Measurements from ENCODE around the gene SEPTIN12.
"Not testable (repeated sequence)": the region's sequence is repeated elsewhere in the genome, so short reads cannot be mapped to it uniquely, and the experiment has no call there.

Gene SEPTIN12

GRCh38 chr16:4795828-4796572 lies 7.9 kb upstream of the SEPTIN12 start:
- Mint-ChIP-seq H3K36me3 (no peaks in the 10 kb centered on the region), H3K4me3 (no peak overlapping the region), H3K27me3 (no peaks in the 10 kb centered on the region), H3K4me1 (no peaks in the 10 kb centered on the region), H3K27ac (no peak overlapping the region), H3K9me3 (no peaks in the 10 kb centered on the region)

- H3K27ac Mint-ChIP-seq, result no peak within 1 kb of the TSS
- no peaks in the 10 kb centered on the region for H3K9me3 Mint-ChIP-seq
- H3K4me1 Mint-ChIP-seq, result no peaks in the 10 kb centered on the region
- H3K27me3 Mint-ChIP-seq, result no peaks in the 10 kb centered on the region
- H3K4me3 Mint-ChIP-seq, result no peak within 1 kb of the TSS
- H3K36me3 Mint-ChIP-seq, result no peaks in the 10 kb centered on the region
Observed at GRCh38 chr16:4795181-4795827, 7.2 kb upstream of the SEPTIN12 start, which contains the start of gene SMIM22. TSS of gene SMIM22 (plus strand) at chr16:4795369. CDS start at chr16:4795735, 366 bp downstream.

- Mint-ChIP-seq H3K4me3 (no peak overlapping the region), H3K36me3 (no peaks in the 10 kb centered on the region), H3K27me3 (no peaks in the 10 kb centered on the region), H3K9me3 (no peaks in the 10 kb centered on the region), H3K4me1 (no peaks in the 10 kb centered on the region), H3K27ac (no peak overlapping the region)
Observed at GRCh38 chr16:4792951-4793513, 4.9 kb upstream of the SEPTIN12 start.

GRCh38 chr16:4790871-4791270 lies 2.7 kb upstream of the SEPTIN12 start:
- H3K9me3 Mint-ChIP-seq, result no peaks in the 10 kb centered on the region
- no peak overlapping the region for H3K27ac Mint-ChIP-seq
- no peaks in the 10 kb centered on the region for H3K36me3 Mint-ChIP-seq
- H3K4me1 Mint-ChIP-seq, result no peaks in the 10 kb centered on the region
- no peak overlapping the region for H3K4me3 Mint-ChIP-seq
- no peaks in the 10 kb centered on the region for H3K27me3 Mint-ChIP-seq

- H3K4me1 Mint-ChIP-seq, result no peaks in the 10 kb centered on the region
- H3K9me3 Mint-ChIP-seq, result no peaks in the 10 kb centered on the region
- H3K27me3 Mint-ChIP-seq, result no peaks in the 10 kb centered on the region
Observed at GRCh38 chr16:4790261-4790660, 2.1 kb upstream of the SEPTIN12 start.

GRCh38 chr16:4788910-4789309 lies 765 bp upstream of the SEPTIN12 start:
- H3K27me3 Mint-ChIP-seq, result no peaks in the 10 kb centered on the region
- H3K27ac Mint-ChIP-seq, result no peak overlapping the region
- H3K4me1 Mint-ChIP-seq, result no peaks in the 10 kb centered on the region
- no peaks in the 10 kb centered on the region for H3K9me3 Mint-ChIP-seq
- no peak overlapping the region for H3K4me3 Mint-ChIP-seq
- H3K36me3 Mint-ChIP-seq, result no peaks in the 10 kb centered on the region

More at GRCh38 chr16:4790261-4790660, 2.1 kb upstream of the SEPTIN12 start:
- no peaks in the 10 kb centered on the region for H3K36me3 Mint-ChIP-seq
- no peak overlapping the region for H3K27ac Mint-ChIP-seq
- no peak overlapping the region for H3K4me3 Mint-ChIP-seq

- no peak overlapping the region for H3K27ac Mint-ChIP-seq
- H3K27me3 Mint-ChIP-seq, result no peaks in the 10 kb centered on the region
- no peaks in the 10 kb centered on the region for H3K4me1 Mint-ChIP-seq
- H3K36me3 Mint-ChIP-seq, result no peaks in the 10 kb centered on the region
- H3K9me3 Mint-ChIP-seq, result no peaks in the 10 kb centered on the region
- no peak overlapping the region for H3K4me3 Mint-ChIP-seq
Observed at GRCh38 chr16:4788489-4788889, 344 bp upstream of the SEPTIN12 start.

GRCh38 chr16:4787068-4787467 lies 1.1 kb downstream of the SEPTIN12 start:
- Mint-ChIP-seq H3K27ac (no peak overlapping the region), H3K36me3 (no peaks in the 10 kb centered on the region), H3K9me3 (no peaks in the 10 kb centered on the region), H3K4me1 (no peaks in the 10 kb centered on the region), H3K27me3 (no peaks in the 10 kb centered on the region), H3K4me3 (no peak overlapping the region)

- H3K4me1 Mint-ChIP-seq, result no peaks in the 10 kb centered on the region
- H3K27me3 Mint-ChIP-seq, result no peaks in the 10 kb centered on the region
- no peaks in the 10 kb centered on the region for H3K9me3 Mint-ChIP-seq
- H3K36me3 Mint-ChIP-seq, result no peaks in the 10 kb centered on the region
- H3K27ac Mint-ChIP-seq, result no peak overlapping the region
- H3K4me3 Mint-ChIP-seq, result no peak overlapping the region
Observed at GRCh38 chr16:4785758-4786433, 2.2 kb downstream of the SEPTIN12 start.

- not testable (repeated sequence) for H3K36me3 Mint-ChIP-seq, H3K27ac Mint-ChIP-seq, H3K4me3 Mint-ChIP-seq, H3K4me1 Mint-ChIP-seq, H3K9me3 Mint-ChIP-seq, H3K27me3 Mint-ChIP-seq
Observed at GRCh38 chr16:4784444-4784987, 3.6 kb downstream of the SEPTIN12 start.

GRCh38 chr16:4783951-4784336 lies 4.2 kb downstream of the SEPTIN12 start:
- H3K9me3 Mint-ChIP-seq, result no peaks in the 10 kb centered on the region
- H3K27me3 Mint-ChIP-seq, result no peaks in the 10 kb centered on the region
- no peak overlapping the region for H3K27ac Mint-ChIP-seq
- H3K36me3 Mint-ChIP-seq, result no peaks in the 10 kb centered on the region
- no peak overlapping the region for H3K4me3 Mint-ChIP-seq
- H3K4me1 Mint-ChIP-seq, result no peaks in the 10 kb centered on the region

- Mint-ChIP-seq H3K27ac (no peak overlapping the region), H3K27me3 (no peaks in the 10 kb centered on the region), H3K4me3 (no peak overlapping the region), H3K36me3 (no peaks in the 10 kb centered on the region), H3K9me3 (no peaks in the 10 kb centered on the region), H3K4me1 (no peaks in the 10 kb centered on the region)
Observed at GRCh38 chr16:4783251-4783950, 4.7 kb downstream of the SEPTIN12 start.

GRCh38 chr16:4780235-4780634 lies 7.9 kb downstream of the SEPTIN12 start:
- Mint-ChIP-seq H3K4me1 (no peaks in the 10 kb centered on the region), H3K36me3 (no peaks in the 10 kb centered on the region), H3K27ac (no peak overlapping the region), H3K27me3 (no peaks in the 10 kb centered on the region), H3K9me3 (no peaks in the 10 kb centered on the region), H3K4me3 (no peak overlapping the region)

GRCh38 chr16:4778050-4778392 lies 10.1 kb downstream of the SEPTIN12 start:
- no peak overlapping the region for H3K27ac Mint-ChIP-seq
- H3K4me3 Mint-ChIP-seq, result no peak overlapping the region
- H3K36me3 Mint-ChIP-seq, result no peaks in the 10 kb centered on the region
- H3K4me1 Mint-ChIP-seq, result no peaks in the 10 kb centered on the region
- no peaks in the 10 kb centered on the region for H3K27me3 Mint-ChIP-seq
- H3K9me3 Mint-ChIP-seq, result no peaks in the 10 kb centered on the region

GRCh38 chr16:4777339-4778049 lies 10.7 kb downstream of the SEPTIN12 start:
- Mint-ChIP-seq H3K9me3 (no peaks in the 10 kb centered on the region), H3K27me3 (no peaks in the 10 kb centered on the region), H3K4me1 (no peaks in the 10 kb centered on the region), H3K27ac (no peak overlapping the region), H3K36me3 (no peaks in the 10 kb centered on the region), H3K4me3 (no peak overlapping the region)

Data from activated naive CD4-positive, alpha-beta T cell treated with anti-CD3 and anti-CD28 coated beads, Interleukin-2, amount 50 U/mL, for 24 hours (primary cell).